GM18520 (cell line): Measurements from ENCODE around the gene EVI5L.

ENCODE experiments used
- ATAC-seq: cut with Tn5 transposase; IDR thresholded peaks from one replicate; pipeline ENCODE4 v1.9.1; 2021; ENCODE audit not compliant: unreplicated experiment

The EVI5L gene

DNA sequence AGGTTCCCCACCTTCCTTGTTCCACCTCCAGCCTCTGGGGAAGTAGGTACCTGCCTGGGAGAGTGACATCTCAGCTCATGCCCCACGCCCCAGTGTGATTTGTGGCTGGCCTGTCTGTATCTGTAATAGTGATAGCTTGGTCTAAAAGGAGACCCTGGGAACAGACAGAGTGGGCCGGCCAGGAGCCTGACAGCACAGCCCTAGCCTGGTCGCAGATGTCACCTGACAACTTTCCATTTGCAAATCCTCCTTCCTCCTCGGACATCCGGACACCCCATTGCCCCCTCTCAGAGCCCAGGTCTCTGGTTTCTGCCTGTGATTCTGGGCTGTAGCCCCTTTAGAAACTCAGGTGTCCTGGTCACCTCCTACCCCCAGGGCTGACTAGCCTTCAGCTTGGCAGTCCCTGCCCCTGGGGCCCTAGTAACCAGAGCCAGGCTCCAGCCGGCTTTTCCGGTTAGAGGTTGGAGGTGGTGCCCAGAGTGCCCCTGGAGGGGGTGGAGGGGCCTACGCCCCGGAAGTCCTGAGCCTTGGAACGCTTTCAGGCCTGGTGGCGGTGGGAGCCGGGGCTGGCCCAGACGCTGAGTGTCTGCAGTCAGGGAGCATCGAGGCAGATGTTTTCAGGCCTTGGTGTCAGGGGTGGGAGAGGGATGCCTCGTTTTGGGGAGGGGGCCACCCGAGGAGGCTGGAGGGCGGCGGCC is 64.7 kb downstream of the EVI5L start:
- ATAC-seq: no peak

- no peak for ATAC-seq
Observed at GRCh38 chr19:7895565-7895964, 65.5 kb downstream of the EVI5L start.

- no peak for ATAC-seq
Observed at GRCh38 chr19:7897292-7897691, 67.3 kb downstream of the EVI5L start.

DNA sequence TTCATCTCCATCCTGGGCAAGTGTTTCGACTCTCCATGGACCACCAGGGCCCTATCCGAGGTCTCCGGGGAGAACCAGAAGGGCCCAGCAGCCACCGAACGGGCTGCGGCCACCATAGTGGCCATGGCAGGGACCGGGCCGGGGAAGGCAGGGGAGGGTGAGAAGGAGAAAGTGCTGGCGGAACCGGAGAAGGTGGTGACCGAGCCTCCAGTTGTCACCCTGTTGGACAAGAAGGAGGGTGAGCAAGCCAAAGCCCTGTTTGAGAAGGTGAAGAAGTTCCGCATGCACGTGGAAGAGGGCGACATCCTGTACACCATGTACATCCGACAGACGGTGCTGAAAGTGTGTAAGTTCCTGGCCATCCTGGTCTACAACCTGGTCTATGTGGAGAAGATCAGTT is 68.9 kb downstream of the EVI5L start:
- no peak for ATAC-seq

- ATAC-seq: no peak
Observed at GRCh38 chr19:7899751-7900378, 69.8 kb downstream of the EVI5L start.

DNA sequence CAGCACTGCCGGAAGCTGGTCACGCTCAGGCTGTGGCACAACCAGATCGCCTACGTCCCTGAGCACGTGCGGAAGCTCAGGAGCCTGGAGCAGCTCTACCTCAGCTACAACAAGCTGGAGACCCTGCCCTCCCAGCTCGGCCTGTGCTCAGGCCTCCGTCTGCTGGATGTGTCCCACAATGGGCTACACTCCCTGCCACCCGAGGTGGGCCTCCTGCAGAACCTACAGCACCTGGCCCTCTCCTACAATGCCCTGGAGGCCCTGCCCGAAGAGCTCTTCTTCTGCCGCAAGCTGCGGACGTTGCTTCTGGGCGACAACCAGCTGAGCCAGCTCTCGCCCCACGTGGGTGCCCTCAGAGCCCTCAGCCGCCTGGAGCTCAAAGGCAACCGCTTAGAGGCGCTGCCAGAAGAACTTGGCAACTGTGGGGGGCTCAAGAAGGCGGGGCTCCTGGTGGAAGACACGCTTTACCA is 70.4 kb downstream of the EVI5L start:
- ATAC-seq: no peak

- ATAC-seq: no peak
Observed at GRCh38 chr19:7900931-7901330, 70.9 kb downstream of the EVI5L start.

GRCh38 chr19:7901337-7901736 is 71.3 kb downstream of the EVI5L start:
- ATAC-seq: no peak

GRCh38 chr19:7902796-7903243 is 72.8 kb downstream of the EVI5L start:
- ATAC-seq: no peak

- peak; percentile 89 for ATAC-seq
Observed at GRCh38 chr19:7903244-7904073, 73.4 kb downstream of the EVI5L start, which contains the start of gene MAP2K7. MAP2K7 (plus strand) TSS chr19:7903877; CDS start chr19:7903945, 68 bp downstream.

GRCh38 chr19:7904074-7905020 is 74.3 kb downstream of the EVI5L start:
- peak; percentile 15 for ATAC-seq

DNA sequence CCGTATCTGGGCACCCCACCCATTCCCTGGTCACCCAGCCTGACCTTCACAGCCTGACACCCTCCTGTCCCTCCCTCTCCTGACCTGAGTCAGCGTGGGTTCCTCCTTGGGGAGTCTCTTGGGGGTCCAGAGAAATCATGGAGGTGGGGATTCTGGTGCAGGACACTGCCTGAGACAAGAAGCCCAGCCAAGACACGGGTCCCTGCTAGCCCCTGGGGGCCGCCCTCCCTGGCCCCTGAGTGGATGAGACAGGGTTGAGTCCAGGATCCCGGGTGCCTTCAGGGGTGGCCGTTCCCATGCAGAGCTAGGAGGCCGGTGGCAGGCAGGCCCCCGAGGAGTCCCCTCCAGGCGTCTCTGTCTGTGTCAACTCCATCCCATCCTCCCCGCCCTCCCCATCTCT is 75.2 kb downstream of the EVI5L start:
- ATAC-seq: no peak

DNA sequence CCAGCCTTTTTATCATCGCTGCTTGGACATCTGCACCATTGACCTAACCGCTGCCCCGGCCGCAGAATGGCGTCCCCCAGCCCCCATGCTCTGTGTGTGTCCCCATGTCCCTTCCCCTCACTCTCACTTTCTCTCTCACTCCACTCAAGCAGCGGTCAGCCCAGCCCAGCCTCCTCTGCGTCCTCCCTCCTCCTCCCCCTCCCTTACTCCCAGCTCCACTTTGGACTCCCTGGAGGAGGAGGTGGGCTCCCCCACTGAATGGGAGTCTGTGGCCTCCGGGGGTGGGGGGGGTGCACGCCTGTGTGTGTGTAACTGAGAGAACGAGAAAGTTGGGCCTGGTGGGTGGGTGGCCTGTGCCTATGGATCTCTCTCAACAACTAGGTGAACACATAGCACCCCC is 75.8 kb downstream of the EVI5L start:
- no peak for ATAC-seq

- ATAC-seq: no peak
Observed at GRCh38 chr19:7907122-7907521, 77.1 kb downstream of the EVI5L start.

DNA sequence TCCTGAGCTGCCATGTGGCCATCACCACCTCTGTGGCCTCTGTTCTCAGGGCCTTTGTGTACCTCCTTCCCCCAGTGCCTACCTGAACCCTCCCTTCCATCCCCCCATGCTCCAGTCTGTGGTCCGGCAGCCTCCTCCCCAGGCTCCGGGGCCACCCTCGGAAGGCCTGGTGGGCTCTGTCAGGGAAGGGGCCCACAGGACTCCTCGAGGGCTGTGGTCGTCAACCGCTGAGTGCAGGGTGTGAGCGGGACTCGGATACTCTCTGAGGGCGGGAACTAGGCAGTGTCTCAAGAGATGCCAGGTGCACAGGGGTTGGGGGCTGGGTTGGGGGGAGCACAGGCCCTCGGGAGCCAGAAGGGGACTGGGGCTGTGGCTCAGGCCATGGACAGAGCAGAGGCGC is 77.5 kb downstream of the EVI5L start:
- no peak for ATAC-seq

DNA sequence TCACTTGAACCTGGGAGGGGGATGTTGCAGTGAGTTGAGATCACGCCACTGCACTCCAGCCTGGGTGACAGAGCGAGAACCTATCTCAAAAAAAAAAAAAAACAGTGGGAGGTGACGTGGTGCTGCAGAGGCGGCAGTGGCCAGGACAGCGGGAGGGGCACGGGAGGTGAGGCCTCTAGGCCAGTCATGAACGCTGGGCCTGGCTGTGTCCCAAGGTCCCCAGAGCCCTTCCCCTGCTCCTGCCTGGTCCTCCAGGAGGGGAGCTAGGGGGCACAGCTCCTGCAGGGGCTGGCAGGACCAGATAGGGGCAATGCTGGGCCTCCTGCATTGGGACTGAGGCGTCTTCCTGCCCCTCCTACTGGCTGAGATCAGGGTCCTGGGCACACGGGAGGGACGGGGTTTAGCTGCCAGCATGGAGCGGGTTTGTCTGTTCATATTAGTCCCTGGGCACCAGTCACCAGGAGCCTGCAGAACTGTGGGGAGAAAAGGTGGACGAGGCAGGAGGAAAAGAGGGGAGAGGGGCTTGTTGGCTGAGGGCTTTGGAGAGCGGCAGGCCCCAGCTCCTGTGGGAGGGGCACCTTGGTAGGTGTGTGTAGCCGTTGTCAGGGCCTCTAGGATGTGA is 78.2 kb downstream of the EVI5L start:
- ATAC-seq: no peak

- ATAC-seq: no peak
Observed at GRCh38 chr19:7908742-7909461, 78.9 kb downstream of the EVI5L start.

DNA sequence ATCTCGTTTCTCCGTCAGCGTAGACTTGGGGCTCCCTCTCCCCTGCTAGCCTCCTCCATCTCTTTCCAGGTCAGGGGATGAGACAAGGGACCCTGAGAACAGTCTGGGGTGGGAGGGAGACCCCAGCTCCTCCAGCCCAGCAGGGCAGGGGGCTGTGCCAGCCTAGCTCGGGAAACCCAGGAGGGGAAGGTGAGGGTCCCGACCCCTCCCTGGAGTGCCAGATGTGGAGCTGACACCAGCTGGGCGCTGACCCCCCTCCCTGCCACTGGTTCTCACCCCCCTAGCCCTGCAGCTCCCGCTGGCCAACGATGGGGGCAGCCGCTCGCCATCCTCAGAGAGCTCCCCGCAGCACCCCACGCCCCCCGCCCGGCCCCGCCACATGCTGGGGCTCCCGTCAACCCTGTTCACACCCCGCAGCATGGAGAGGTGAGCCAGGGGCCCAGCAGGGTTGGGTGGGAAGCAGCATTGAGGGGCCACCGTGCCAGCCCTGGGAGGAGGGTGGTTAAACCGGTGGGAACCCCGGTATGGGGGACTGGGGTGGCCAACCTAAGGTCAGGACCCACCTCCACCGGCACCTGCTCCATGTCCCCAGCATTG is 79.6 kb downstream of the EVI5L start:
- no peak for ATAC-seq
